NCI-H2107 treated with DMSO at 0.1 percent for 48 hours (cell line): ENCODE results near the gene RBM15B.

ENCODE experiments used
- DNase-seq: peaks from one replicate; lab custom pipeline; 2025; ENCODE audit not compliant: unreplicated experiment; lab: John Stamatoyannopoulos, UW

RBM15B gene

DNA sequence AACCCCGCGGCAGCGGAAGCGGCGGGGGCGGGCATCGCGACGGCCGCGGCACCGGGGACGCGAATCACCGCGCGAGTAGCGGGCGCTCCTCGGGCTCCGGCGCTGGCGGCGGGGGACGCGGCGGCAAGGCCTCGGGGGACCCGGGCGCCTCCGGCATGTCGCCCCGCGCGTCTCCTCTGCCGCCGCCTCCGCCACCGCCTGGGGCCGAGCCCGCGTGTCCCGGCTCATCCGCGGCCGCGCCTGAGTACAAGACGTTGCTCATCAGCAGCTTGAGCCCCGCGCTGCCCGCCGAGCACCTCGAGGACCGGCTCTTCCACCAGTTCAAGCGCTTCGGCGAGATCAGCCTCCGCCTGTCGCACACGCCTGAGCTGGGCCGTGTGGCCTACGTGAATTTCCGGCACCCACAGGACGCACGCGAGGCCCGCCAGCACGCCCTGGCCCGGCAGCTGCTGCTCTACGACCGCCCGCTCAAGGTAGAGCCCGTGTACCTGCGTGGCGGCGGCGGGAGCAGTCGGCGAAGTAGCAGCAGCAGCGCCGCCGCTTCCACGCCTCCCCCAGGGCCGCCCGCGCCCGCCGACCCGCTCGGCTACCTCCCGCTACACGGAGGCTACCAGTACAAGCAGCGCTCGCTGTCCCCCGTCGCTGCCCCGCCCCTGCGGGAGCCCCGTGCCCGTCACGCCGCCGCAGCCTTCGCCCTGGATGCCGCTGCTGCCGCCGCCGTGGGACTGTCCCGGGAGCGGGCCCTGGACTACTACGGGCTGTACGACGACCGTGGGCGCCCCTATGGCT lies 675 bp downstream of the RBM15B start:
- no peak for DNase-seq

DNA sequence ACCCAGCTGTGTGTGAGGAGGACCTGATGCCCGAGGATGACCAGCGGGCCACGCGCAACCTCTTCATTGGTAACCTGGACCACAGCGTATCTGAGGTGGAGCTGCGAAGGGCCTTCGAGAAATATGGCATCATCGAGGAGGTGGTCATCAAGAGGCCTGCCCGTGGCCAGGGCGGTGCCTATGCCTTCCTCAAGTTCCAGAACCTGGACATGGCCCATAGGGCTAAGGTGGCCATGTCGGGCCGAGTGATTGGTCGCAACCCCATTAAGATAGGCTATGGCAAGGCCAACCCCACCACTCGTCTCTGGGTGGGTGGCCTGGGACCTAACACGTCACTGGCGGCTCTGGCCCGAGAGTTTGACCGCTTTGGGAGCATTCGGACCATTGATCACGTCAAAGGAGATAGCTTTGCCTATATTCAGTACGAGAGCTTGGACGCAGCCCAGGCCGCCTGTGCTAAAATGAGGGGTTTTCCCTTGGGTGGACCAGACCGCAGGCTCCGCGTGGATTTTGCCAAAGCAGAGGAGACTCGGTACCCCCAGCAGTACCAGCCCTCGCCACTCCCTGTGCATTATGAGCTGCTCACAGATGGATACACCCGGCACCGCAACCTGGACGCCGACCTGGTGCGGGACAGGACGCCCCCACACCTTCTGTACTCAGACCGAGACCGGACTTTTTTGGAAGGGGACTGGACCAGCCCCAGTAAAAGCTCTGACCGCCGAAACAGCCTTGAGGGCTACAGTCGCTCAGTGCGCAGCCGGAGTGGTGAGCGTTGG lies 1.5 kb downstream of the RBM15B start:
- no peak for DNase-seq

DNA sequence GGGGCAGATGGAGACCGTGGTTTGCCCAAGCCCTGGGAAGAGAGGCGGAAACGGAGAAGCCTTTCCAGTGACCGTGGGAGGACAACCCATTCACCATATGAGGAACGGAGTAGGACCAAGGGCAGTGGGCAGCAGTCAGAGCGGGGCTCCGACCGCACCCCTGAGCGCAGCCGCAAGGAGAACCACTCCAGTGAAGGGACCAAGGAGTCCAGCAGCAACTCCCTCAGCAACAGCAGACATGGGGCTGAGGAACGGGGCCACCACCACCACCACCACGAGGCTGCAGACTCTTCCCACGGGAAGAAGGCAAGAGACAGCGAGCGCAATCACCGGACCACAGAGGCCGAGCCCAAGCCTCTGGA lies 2.0 kb downstream of the RBM15B start:
- no peak for DNase-seq

DNA sequence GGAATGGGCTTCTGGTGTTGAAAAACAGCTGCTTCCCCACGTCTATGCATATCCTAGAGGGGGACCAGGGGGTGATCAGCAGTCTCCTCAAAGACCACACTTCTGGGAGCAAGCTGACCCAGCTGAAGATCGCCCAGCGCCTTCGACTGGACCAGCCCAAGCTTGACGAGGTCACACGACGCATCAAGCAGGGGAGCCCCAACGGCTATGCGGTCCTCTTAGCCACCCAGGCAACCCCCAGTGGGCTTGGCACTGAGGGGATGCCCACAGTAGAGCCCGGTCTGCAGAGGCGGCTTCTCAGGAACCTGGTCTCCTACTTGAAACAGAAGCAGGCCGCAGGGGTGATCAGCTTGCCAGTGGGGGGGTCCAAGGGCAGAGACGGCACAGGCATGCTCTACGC lies 2.5 kb downstream of the RBM15B start:
- DNase-seq, result no peak

DNA sequence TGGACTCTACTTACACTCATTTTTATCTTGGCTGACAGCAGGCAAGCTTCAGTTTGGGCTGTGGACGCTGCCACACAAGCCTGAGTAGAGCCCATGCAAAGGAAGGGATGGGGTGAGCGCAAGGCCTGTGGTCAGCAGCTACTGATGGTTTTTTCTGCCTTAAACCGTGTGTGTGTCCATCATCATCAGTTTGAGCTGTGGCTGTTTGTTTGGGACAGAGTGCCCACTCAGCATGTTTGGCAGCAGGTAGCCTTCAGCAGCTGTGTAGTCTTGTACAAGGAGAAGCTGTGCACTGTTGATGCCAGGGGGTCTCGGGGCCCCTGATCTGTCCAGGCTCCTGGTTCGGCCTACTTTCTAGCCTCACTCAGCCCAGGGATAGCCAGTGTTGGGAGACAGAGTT lies 3.5 kb downstream of the RBM15B start:
- DNase-seq, result no peak

DNA sequence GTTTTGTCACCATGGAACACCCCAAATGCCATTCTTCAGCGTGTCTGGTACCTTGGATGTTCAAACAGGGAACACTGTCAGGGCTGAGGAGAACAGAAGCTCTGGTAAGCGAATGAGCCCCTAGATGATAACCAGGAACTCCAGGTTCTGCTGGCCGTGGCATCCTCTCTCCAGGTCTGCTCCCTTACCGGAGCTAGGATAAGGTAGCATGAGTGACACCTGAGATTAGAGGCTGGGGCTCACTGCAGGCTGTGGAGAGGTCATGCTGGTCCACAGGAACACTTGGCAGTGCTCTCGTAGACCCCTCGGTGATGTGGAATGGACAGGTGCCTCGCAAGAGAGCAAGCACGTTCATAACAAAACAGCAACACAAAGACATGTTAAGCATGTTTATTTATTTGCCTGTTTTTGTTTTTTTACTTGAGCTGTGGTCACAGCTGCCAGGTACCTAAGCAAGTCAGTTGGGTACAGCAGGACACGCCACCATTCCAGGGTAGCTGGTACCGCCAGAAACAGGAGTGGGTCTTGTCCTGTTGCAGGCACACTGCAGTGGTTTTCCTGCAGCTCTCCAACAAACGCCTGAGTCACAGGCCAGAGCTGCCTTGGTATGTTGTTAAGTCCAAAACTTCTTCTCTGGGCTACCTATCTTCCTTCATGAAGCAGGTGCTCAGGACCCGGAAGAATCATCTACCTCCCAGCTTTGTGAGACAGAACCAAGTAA lies 4.6 kb downstream of the RBM15B start:
- no peak for DNase-seq

DNA sequence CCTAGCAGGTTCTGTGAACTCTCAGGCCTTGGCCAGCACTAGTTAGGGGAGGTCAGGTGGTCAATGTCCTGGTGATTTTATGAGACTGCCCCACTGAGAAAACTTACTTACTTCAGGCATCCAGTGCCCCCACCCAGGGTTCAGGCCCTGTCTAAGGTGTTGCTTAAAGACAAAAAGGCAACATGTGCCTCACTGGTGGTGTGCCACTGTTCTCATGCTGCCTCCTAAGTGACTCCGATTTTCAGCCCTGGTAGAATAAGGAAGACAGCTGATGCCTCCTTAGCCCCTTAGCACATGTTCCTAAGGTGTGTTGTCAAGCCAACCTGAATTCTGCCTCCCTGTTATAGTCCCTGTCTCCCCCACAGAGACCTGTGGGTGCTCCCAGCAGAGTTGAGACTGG lies 5.3 kb downstream of the RBM15B start:
- DNase-seq, result no peak

DNA sequence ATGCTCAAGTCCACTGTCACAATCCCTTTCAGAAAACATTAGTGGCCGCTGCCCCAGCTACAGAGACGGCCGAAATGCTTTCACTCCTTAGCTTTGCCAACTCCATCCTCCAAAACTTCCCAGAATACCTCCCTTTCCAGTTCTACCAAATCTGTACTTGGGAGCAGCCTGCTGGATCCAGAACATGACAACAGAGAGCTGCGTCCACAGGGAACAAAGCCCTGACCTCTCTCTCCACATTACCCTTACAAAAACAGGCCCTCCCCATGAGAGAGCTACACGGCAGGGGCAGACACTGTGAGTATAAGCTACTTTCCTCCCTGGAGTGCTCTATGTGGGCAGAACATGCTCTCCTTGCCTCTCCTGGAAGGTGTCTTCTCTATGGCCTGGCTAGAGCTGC lies 6.3 kb downstream of the RBM15B start:
- DNase-seq, result no peak

DNA sequence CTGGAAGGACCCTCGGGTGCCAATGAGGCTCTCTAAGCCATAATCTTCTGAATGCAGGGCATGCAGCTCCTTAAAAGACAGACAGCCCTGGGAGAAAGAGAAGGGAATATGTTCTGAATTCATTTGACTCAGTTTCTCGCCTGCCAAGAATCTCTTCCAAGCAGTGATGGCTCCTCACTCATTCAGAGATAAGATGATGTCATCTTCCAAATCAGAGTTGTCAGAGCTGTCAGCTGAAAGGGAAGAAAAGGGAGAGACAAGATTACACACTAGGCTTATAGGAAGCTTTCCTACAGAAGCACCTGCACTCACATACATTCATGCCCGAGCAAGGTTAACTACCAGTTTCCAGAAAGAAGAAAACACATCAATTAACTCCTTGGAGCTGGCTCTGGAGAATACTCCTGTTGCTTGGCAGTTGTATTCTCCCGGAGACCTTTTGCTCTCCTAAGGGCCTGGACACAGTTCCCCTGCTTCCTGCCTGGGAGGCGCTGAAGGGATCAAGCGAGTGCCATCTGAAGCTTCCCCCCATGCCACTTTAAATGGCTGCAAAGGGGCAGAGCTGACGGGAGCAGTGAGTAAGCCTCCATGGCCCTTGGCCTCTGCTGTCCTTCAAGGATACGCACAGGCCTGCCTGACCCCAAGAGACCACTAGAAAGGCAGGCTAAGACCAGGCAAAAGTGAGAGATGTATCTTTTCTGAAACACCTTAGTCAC lies 7.7 kb downstream of the RBM15B start:
- no peak for DNase-seq

DNA sequence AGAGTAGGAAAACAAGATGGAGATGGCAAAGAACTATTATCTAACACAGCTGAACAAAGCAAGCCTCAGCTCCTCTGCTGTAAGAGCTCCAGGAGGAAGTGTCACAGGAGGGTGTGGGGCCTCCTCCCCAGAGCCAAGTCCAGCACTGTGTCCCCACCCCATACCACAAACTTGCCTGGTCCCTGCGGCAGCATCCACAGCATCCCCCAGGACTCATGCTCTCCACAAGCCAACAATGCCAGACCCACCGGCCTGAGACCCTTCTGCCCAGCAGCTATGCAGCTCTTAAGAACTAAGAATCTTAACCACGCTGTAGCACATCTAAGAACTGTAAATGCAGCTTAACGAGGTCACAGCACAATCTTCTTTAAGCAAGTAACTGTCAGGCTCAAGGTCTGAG lies 9.1 kb downstream of the RBM15B start:
- no peak for DNase-seq

DNA sequence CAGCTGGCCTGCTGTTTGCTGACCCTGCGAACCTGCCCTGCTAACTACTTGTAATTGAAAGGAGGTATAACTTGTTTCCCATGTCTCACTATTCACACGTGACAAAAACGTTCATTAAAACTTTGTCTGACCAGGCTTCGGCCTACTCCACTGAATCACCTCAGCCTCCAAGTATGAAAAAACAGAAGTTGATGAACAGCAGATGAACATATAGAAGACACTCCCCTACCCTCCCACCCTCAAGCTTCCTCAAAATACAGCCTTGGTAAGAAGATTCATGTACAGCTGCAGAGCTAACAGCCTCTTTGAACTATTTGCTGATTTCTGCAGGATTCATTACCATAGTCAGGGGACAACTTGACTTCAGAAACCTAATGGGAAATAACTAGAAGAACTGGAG lies 10.7 kb downstream of the RBM15B start:
- DNase-seq, result no peak

DNA sequence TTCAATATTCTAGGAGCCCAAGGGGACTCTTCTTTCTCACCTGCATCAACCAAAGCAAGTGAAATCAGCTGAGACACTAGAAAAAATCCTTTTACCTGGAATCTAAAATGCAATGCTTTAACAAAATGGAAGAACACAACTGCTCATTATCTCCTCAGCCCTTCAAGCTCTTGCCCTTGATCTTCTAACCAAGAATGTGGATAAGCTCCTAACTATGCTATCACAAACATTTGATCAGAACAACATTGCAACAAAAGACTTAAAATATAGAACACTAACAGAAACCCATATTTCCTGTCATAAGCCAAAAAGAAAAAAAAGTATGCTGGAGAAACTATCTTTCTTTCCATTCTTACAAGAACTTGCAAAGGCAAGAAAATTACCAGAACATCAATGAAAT lies 12.6 kb downstream of the RBM15B start:
- DNase-seq, result no peak

DNA sequence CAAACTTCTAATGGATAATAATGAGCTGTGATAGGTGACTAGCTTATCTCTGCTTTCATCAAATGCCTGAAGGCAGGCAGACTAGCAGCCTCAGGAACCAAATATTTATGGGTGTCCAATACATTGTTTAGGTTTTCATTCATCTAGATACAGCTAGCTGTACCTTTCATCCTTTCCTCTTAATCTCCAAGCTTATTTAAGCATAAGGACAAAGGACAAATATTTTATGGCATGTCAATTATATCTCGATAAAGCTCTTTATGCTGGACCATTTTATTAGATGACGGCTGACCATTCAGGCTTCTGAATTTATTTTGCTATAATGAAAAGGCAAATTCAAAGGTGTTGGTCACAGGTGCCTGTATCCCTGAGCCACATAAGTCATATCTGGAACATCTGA lies 16.9 kb downstream of the RBM15B start:
- no peak for DNase-seq

DNA sequence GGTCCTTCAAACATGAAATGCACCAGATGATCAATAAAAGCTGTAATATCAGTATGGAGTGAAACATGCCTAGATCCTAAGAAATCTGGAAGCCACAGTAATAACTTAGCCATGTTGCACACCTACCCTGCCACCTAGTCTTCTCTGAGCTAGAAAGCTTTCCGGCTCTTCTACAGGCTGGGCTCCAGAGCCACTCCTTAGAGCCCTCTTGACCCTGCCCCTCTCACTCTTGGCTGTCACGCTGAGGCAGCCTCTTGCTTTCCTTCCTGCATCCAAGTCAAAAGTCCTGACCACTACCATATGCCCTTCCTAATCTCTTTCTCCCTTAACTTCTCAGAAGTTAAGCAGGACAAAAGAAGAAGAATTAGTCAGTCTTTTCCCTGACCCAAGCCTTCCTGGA lies 17.7 kb downstream of the RBM15B start:
- no peak for DNase-seq

DNA sequence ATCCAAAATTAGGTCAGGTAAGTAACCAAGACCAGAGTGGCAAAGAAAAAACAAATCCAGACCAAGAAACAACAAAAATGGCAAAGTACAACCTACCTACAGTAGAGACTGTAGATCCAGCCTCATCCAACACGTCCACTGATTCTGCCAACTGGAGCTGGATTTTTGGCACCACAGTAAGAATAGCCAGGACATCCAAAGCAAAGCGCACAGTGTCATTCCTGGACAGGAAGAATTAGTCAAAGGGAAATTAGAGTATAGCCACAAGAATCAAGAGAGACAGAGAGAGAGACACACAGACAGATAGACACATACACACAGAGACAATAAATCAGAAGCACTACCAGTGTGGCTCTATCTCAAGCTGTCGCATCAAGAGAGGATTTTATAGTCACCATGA lies 31.1 kb downstream of the RBM15B start:
- no peak for DNase-seq

DNA sequence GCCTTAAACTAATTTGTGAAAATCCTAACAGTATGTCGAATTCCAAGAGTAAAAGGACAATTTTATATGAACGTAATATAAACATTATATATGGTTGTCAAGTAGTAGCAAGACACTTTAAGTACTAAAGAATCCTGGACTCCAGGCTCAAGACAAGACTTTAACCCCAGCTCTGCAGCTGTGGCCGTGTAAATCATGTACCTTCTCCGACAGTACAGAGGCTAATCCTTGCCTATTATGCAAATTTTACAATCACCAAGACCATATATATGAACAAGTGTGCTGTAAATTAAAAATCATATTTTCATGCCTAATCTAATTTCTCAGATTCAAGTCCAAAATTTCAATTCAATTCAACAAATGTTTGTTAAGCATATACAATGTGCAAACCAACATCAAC lies 35.8 kb downstream of the RBM15B start:
- no peak for DNase-seq

DNA sequence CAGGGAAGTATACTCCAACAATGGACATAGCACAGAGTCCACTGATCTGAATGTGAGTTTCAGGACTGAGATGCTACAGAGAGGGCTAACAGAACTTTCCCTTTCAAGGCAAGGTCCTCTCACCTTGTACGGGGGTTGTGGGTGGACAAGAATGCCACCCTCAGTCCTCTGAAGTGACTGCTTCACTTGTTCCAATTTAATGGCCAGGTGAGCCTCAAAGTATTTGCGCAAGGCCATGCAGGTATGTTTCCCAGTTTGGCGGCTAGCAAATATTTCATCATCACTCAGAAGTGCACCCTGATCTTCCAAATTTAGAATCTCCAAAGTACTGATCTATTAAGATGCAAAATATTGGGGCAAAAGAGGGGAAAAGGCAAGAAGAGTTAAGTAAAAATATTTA lies 38.1 kb downstream of the RBM15B start:
- DNase-seq, result no peak

DNA sequence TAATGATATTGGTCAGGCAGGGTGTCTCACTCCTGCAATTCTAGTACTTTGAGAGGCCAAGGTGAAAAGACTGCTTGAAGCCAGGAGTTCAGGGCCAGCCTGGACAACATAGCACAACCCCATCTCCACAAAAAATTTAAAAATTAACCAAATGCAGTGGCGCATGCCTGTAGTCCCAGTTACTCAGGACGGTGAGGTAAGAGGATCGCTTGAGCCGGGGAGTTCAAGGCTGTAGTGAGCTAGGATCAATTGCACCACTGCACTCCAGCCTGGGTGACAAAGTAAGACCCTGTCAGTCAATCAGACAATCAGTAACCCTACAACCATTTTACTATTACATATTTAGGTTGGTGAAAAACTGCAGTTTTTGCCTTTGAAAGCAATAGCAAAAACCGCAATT lies 43.0 kb downstream of the RBM15B start:
- DNase-seq, result no peak

DNA sequence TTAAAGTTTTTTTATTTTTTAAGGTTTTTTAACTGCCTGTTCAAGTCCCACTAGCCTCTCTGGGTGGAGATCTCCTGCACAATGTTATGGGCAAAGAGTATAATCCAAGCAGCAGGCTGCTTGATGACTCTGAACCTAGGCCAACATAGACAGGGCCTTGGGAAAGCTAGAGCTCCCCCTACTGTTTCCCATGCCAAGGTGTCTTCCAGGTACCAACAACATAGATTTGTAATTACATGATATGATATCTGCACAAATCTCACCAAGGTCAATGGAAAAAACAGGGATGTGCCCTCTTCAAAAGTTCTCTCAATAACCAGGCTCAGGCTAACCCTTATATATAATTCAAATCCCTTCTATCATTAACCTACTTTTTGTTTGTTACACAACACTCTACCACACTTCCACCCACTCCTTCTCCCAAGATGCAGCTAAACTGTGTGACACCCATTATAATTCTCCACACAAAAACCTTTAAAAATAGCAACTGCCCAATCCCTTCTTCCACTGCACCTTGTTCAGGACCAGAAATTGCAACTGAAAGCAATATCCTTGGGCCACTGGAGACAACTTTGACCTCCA lies 43.8 kb downstream of the RBM15B start:
- DNase-seq, result peak; percentile 27

DNA sequence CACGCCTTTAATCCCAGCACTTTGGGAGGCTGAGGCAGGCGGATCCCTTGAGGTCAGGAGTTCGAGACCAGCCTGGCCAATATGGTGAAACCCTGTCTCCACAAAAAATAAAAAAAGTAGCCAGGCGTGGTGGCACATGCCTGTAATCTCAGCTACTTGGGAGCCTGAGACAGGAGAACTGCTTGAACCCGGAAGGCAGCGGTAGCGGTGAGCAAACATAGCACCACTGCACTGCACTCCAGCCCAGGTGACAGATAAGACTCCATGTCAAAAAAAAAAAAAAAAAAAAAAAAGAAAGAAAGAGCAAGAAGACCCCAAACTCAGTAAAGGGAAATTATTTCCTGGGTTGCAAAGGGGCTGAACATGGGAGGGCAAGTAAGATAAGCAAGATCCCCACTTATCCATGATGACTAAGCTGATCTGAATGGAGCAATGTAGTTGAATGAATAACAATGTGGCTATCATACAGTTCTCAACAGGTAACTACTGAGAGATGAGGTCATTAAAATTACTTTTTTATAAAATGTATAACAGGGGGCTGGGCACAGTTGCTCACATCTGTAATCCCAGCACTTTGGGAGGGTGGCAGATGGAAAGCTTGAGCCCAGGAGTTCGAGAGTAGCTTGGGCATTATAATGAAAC lies 46.0 kb downstream of the RBM15B start:
- no peak for DNase-seq
